HG02763 (cell line): Measurements from ENCODE around the gene TPST2.
A peak's percentile ranks its signal among the peaks of the same experiment; 100 is the strongest.
"Not testable (repeated sequence)": the region's sequence is repeated elsewhere in the genome, so short reads cannot be mapped to it uniquely, and the experiment has no call there.

Experiments
- ATAC-seq: cut with Tn5 transposase; IDR thresholded peaks from one replicate; pipeline ENCODE4 v1.9.1; 2021; ENCODE audit warnings: mild to moderate bottlenecking, moderate library complexity; ENCODE audit not compliant: unreplicated experiment

TPST2 gene

DNA sequence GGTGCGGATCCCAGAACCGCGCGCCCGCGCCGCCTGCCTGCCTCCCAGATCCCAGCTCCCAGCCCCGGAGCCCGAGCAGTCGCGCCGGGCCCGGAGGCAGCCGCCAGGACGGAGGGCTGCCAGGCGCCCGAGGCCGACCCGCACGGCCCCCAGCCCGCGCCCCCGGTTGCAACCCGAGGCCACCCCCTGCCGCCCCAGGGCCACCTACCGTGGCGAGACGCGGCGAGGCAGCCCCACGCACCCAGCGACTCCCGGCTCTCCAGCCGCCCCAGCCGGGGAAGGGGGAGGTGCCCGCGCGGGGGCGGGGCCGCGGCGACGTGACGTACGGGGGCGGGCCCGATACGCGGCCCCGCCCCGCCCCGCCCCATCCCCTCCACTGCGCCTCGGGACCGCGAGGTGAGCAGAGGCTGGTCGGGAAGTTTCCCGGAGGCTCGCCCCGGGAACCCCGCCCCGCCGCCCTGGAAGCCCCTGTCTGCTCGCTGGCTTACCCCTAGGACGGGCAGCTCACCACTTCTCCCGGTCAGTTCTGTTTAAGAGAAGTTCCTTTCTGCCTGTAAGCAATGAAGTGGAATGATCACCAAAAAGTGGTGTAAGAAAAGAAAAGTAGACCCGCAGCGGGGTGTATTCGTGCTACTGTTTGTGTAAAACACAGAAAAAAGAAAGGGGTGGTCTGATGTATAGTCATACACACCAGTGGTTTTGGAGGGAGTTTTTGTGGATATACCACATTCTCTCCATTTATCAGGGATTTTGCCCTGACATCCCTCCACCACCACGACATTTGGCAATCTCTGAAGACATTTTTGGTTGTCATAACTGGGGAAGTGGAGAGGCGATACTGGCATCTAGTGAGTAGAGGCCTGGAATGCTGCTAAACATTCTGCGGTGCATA is at the start of gene TPST2:
TPST2 (minus strand) TSS at position 288 of the 892 bp plus-strand sequence. CDS start 48,502 bp downstream, outside the sequence.
- ATAC-seq = peak; percentile 70

GRCh38 chr22:26636296-26636695 is 46.4 kb upstream of the TPST2 start:
- ATAC-seq = no peak

DNA sequence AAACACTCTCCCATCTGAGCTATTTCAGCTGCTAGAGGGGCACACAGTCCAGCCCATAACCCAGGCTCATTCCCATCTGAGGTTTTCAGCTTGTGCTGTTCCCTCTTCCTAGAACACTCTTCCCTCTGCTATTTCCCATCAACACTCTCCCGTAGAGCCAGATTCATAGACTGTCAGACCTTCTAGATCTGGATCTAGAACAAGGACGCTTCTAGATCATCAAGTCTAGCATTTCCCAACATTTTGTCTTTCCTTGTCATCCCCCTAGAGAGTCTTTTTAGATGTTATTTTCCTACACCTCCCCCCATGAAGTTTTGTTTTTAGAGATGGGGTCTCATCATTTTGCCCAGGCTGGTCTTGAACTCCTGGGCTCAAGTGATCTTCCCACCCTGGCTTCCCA is 45.2 kb upstream of the TPST2 start:
- no peak for ATAC-seq

- no peak for ATAC-seq
Measured at GRCh38 chr22:26634189-26634588, 44.3 kb upstream of the TPST2 start.

DNA sequence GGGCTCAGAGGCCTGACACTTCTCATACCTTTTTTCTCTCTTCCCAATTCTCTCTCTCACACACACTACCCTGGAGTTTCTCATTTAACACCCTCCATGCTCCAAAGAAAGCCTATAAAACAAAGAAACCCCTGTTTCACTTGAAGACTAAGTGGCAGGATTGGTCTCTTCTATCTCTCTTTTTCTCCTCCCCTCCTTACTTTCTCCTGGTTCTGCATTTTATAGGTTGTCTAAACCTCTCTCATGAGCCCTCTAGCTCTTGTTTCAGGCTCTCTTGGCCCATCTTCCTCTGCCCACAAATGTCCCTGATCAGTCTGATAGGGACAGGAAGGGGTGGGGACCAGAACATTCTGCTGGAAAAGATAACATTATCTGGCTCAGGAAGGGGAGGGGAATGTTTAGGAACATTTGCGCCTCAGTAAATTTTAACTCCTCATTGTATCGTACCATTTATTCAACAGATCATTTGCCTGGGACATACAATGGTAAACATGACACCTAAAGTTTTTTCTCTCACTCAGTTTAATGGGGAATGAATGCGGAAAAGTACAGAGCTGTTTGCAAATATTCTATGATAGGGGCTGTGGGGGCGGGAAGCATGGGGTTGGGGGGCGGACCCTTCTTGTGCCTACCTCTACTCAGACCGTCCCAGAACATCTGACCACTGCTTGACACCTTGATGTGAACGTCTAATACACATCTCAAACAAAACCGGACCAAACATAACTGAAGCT is 42.7 kb upstream of the TPST2 start:
- ATAC-seq = no peak

GRCh38 chr22:26631282-26631681 is 41.4 kb upstream of the TPST2 start:
- no peak for ATAC-seq

DNA sequence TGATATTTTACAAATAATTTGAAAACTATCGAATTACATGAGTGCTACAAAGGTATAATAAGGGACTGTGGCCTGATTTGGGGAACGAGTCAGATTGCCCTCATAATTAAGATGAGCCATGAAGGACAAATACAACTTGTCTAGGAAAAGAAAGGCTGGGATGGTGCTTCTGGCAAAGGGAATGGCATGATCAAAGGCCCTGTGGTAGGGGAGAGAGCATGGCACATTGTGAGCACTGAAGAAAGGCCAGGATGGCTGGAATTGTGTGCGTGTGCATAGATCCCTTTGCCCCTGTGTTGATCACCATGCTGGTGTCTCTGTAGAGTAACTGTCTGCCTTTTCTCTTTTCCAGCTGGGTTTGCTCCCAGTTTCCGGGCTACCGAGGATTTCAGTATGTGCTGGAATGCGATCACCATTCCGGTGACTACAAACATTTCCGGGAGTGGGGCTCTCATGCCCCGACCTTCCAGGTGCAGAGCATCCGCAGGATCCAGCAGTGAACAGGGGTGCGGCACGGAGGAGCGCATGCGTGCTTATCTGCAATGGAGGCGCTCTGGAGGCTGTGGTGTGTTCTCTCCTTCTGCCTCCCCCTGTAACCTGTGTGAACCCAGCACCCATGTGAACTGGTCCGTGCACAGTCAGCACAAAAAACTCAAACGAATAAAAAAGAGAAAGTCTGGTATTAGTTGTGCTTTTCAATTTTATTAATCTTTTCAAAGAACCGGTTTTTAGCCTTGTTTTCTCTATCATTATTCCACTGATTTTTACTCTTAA is 40.2 kb upstream of the TPST2 start:
- ATAC-seq = no peak

GRCh38 chr22:26624803-26625202 is 34.9 kb upstream of the TPST2 start:
- ATAC-seq = no peak

DNA sequence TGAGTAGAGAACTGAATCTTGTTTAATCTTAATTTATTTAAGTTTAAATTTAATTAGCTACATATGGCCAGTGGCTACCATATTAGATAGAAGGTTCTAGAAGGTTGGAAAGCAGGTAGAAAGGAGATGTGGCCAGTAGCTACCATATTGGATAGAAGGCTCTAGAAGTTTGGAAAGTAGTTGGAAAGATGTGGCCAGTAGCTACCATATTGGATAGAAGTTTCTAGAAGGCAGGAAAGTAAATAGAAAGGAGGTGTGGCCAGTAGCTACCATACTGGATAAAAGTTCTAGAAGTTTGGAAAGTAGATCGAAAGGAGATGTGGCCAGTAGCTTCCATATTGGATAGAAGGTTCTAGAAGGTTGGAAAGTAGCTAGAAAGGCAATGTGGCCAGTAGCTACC is 34.1 kb upstream of the TPST2 start:
- no peak for ATAC-seq

DNA sequence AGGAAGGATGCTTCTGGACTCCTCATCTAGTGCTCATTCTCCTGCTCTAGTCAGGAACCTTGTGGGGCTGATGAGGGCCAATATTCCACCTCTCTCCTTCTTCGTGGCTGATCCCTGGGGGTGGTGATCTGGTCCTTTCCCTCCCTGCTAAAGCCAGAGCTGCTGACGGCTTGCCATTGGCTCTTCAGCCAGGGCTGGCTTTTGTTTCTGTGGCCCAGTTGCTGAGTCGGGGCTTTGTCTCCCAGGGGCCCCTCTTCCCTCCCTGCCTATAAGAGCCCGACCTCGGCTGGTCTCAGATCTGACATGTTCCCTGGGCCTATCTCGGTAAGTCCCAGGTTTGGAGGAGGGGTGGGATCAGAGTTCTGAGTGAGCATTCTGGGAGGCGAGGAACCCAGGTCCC is 31.7 kb upstream of the TPST2 start, which contains the start of gene CRYBA4:
CRYBA4 (plus strand) TSS at position 301 of the 400 bp plus-strand sequence. CDS start 634 bp downstream, outside the sequence.
- no peak for ATAC-seq

DNA sequence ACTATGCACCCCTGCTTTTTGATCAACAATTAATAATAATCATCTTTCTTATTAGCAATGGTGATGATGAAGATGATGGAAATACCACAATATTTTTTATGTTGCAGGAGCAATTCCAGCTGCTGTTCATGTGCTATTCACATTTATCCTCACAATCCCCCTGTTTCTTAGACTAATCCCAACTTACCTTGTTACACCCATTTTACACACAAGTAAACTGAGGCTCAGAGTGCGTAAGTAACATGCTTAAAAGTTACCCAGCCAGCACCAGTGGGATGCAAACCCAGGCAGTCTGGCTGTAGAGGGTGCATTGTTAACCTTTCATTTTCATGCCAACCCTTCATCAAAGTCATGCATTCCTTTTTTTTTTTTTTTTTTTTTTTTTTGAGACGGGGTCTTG is 30.3 kb upstream of the TPST2 start:
- no peak for ATAC-seq

DNA sequence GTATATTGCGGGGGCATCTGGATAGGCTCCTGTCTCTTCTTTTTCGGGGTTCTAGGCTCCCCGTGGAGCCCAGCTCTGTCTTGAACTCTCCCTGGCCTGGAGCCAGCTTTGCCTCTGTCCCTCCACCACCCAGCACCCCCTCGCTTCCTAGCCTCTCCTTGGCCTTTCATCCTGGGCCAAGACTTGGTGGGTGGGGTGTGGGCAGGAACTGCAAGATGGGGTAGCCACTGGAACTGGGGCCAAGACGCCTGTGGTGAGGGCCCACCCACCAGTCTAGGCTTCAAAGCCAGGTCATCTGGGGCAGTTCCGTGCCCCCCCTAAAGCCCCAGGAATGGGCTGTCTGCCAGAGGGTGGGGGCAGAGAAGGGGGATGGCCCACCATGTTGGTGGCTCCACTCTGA is 29.6 kb upstream of the TPST2 start:
- ATAC-seq = no peak

- ATAC-seq = no peak
Measured at GRCh38 chr22:26618455-26618854, 28.5 kb upstream of the TPST2 start.

- no peak for ATAC-seq
Measured at GRCh38 chr22:26617271-26618199, 27.6 kb upstream of the TPST2 start, which contains the start of gene CRYBB1. Gene CRYBB1, minus strand, starts transcription at chr22:26618027. Its CDS starts 1,708 bp downstream, at chr22:26616319.

DNA sequence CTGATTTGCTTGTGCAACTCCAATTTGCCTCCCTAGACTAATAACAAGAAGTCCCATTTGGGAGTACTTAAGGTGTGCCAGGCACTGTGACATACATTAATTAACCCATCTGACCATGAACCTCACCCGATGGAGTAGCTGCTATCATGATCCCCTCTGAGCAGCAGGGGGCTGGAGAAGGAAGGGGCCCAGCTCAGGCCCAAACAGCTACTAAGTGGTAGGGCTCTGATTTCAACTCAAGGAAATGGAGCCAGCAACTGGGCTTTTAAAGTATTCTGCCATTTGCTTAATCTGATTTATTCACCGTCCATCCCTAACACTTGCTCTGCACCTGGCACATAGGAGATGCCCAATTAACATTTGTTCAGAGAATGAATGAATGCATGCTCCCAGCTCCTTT is 26.7 kb upstream of the TPST2 start:
- ATAC-seq = no peak

GRCh38 chr22:26615830-26616435 is 26.0 kb upstream of the TPST2 start:
- ATAC-seq = no peak

GRCh38 chr22:26615149-26615548 is 25.2 kb upstream of the TPST2 start:
- ATAC-seq = peak; percentile 47

- ATAC-seq = no peak
Measured at GRCh38 chr22:26614322-26614721, 24.4 kb upstream of the TPST2 start.

GRCh38 chr22:26613753-26614152 is 23.8 kb upstream of the TPST2 start:
- ATAC-seq = not testable (repeated sequence)

DNA sequence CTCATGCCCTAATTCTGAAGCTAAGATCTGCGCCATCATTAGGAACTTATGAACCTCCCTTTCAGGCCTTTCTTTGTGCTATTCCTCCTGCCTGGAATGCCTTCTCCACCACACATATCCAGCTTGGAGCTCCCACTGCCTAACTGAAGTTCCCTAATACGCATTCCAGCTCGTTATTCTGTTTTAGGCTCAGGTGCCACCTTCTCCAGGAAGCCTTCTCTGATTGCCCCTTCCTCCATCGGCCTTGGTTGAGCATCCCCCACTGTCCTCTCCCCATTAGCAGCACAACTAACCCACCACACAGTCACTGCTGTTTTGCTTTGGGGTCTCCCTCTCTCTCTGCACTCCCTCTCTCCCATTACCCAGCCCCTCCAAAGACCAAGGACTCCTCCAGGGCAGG is 22.7 kb upstream of the TPST2 start:
- no peak for ATAC-seq
